ENCODE data around the gene WDR12.

Gene WDR12

DNA sequence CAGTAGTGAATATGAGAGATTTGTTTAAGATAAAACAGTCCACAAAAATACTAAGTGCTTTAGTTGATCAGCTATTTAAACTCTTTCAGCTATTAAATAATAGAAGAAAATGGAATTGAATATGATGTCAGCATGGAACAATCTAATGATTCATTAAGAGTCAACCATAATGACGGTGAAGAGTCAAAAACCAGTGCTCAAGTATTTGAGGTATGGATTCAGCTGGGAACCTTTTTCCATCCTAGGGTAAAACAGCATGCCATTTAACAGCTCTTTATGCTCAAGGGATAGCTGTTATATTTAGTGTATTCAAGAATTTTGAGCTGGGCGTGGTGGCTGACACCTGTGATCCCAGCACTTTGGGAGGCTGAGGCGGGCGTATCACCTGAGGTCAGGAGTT, 30.3 kb upstream of the WDR12 start:
- Histone ChIP-seq H3K9ac (ENCODE audit: low read length) (no peak overlapping the region), H3K27me3 (ENCODE audit: low read length) (no peaks in the 10 kb centered on the region), H3K4me3 (ENCODE audit: insufficient read depth, low read length, poor library complexity, severe bottlenecking) (no peak overlapping the region), H4K20me1 (ENCODE audit: low read depth, low read length) (no peaks in the 10 kb centered on the region), H3K79me2 (ENCODE audit: insufficient read depth, low read length) (no peaks in the 10 kb centered on the region), H2AFZ (ENCODE audit: low read depth, low read length, severe bottlenecking) (no peak overlapping the region), H3K36me3 (ENCODE audit: low read length) (peaks cover 13% of the 10 kb centered on the region; the same call in 1 of the 2 replicates), H3F3A (ENCODE audit: insufficient read depth) (no peaks in the 10 kb centered on the region; the same call in 1 of the 2 replicates), H3K4me2 (ENCODE audit: low read depth, low read length, poor library complexity, severe bottlenecking) (no peak overlapping the region), H3K27ac (ENCODE audit: low read depth, low read length) (no peak overlapping the region), H3K9me2 (replicated peaks; ENCODE audit: insufficient read depth, low read length) (no peaks in the 10 kb centered on the region), H3K9me3 (ENCODE audit: insufficient read depth, low read length) (no peaks in the 10 kb centered on the region)
- TF ChIP-seq EZH2phosphoT487 (conservative IDR thresholded peaks at IDR 0.05; ENCODE audit: low read length), result no peak
- TF ChIP-seq, protein P1, sequence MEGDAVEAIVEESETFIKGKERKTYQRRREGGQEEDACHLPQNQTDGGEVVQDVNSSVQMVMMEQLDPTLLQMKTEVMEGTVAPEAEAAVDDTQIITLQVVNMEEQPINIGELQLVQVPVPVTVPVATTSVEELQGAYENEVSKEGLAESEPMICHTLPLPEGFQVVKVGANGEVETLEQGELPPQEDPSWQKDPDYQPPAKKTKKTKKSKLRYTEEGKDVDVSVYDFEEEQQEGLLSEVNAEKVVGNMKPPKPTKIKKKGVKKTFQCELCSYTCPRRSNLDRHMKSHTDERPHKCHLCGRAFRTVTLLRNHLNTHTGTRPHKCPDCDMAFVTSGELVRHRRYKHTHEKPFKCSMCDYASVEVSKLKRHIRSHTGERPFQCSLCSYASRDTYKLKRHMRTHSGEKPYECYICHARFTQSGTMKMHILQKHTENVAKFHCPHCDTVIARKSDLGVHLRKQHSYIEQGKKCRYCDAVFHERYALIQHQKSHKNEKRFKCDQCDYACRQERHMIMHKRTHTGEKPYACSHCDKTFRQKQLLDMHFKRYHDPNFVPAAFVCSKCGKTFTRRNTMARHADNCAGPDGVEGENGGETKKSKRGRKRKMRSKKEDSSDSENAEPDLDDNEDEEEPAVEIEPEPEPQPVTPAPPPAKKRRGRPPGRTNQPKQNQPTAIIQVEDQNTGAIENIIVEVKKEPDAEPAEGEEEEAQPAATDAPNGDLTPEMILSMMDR (IDR thresholded peaks at IDR 0.05; ENCODE audit: insufficient read depth, low read length, poor library complexity, severe bottlenecking), result no peak

DNA sequence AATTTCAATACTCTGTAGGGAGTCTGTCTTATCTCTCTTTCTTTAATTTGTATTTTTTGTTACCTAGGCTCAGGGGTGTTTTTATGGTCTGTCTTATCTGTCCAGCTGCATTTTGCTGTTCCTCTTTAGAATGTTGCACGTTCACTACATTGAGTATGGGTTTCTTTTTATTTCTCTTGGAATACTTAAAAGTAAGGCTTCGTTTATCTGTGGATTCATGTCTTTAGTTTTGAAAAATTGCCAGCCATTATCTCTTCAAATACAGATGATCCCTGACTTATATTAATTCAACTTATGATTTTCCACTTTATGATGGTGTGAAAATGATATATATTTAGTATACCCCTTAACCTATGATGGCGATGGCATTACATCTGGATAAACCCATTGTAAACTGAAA, 27.5 kb upstream of the WDR12 start:
- H3K4me2 ChIP-seq (ENCODE audit: low read depth, low read length, poor library complexity, severe bottlenecking), result no peak overlapping the region
- H3K9me2 ChIP-seq (replicated peaks; ENCODE audit: insufficient read depth, low read length), result no peaks in the 10 kb centered on the region
- H3K36me3 ChIP-seq (ENCODE audit: low read length), result peaks cover 3% of the 10 kb centered on the region; the same call in 1 of the 2 replicates
- H3K79me2 ChIP-seq (ENCODE audit: insufficient read depth, low read length), result no peaks in the 10 kb centered on the region
- H3K27me3 ChIP-seq (ENCODE audit: low read length), result no peaks in the 10 kb centered on the region
- TF ChIP-seq, protein P1 (IDR thresholded peaks at IDR 0.05; ENCODE audit: insufficient read depth, low read length, poor library complexity, severe bottlenecking), result no peak
- no peak for TF ChIP-seq EZH2phosphoT487 (conservative IDR thresholded peaks at IDR 0.05; ENCODE audit: low read length)
- no peak overlapping the region for H3K9ac ChIP-seq (ENCODE audit: low read length)
- H3K4me3 ChIP-seq (ENCODE audit: insufficient read depth, low read length, poor library complexity, severe bottlenecking), result no peak overlapping the region
- H3K9me3 ChIP-seq (ENCODE audit: insufficient read depth, low read length), result no peaks in the 10 kb centered on the region
- H3K27ac ChIP-seq (ENCODE audit: low read depth, low read length), result no peak overlapping the region
- no peaks in the 10 kb centered on the region; the same call in 1 of the 2 replicates for H3F3A ChIP-seq (ENCODE audit: insufficient read depth)
- no peaks in the 10 kb centered on the region for H4K20me1 ChIP-seq (ENCODE audit: low read depth, low read length)
- H2AFZ ChIP-seq (ENCODE audit: low read depth, low read length, severe bottlenecking), result no peak overlapping the region

DNA sequence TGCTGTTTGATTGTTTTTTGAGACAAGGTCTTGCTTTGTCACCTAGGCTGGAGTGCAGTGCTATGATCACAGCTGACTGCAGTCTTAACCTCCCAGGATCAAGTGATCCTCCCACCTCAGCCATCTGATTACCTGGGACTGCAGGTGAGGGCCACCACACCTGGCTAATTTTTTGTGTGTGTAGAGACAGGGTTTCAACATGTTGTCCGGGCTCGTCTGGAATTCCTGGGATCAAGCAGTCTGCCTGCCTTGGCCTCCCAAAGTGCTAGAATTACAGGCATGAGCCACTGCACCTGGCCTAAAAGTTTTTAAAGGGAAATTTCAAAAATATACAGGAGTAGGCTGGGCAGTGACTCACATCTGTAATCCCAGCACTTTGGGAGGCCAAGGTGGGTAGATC, 23.0 kb upstream of the WDR12 start:
- no peaks in the 10 kb centered on the region for H3K27me3 ChIP-seq (ENCODE audit: low read length)
- H3K79me2 ChIP-seq (ENCODE audit: insufficient read depth, low read length), result no peaks in the 10 kb centered on the region
- H3K27ac ChIP-seq (ENCODE audit: low read depth, low read length), result no peak overlapping the region
- H3K36me3 ChIP-seq (ENCODE audit: low read length), result no peaks in the 10 kb centered on the region
- H4K20me1 ChIP-seq (ENCODE audit: low read depth, low read length), result no peaks in the 10 kb centered on the region
- no peaks in the 10 kb centered on the region for H3F3A ChIP-seq (ENCODE audit: insufficient read depth)
- no peak overlapping the region for H3K4me3 ChIP-seq (ENCODE audit: insufficient read depth, low read length, poor library complexity, severe bottlenecking)
- H3K4me2 ChIP-seq (ENCODE audit: low read depth, low read length, poor library complexity, severe bottlenecking), result no peak overlapping the region
- TF ChIP-seq, protein P1 (IDR thresholded peaks at IDR 0.05; ENCODE audit: insufficient read depth, low read length, poor library complexity, severe bottlenecking), result no peak
- TF ChIP-seq EZH2phosphoT487 (conservative IDR thresholded peaks at IDR 0.05; ENCODE audit: low read length), result no peak
- H3K9ac ChIP-seq (ENCODE audit: low read length), result no peak overlapping the region
- no peaks in the 10 kb centered on the region for H3K9me2 ChIP-seq (replicated peaks; ENCODE audit: insufficient read depth, low read length)
- no peaks in the 10 kb centered on the region for H3K9me3 ChIP-seq (ENCODE audit: insufficient read depth, low read length)
- no peak overlapping the region for H2AFZ ChIP-seq (ENCODE audit: low read depth, low read length, severe bottlenecking)
